ENCODE measurements around the gene CDCA8. TPM values are rescaled to one million over a fixed set of nuclear protein-coding genes. Genes with fewer than 3 reads are reported as not detected.

Gene CDCA8
- total and polyA plus RNA-seq, 2 of the 4 experiments (the other 2 are of a cell fraction): 5.9 to 25.7 TPM

GRCh38 chr1:37731312-37732019, 39.1 kb downstream of the CDCA8 start:
- H2AK9ac ChIP-seq (replicated peaks; ENCODE audit: low read depth, low read length, poor library complexity): no peak overlapping the region
- no peak overlapping the region for H2BK5ac ChIP-seq (ENCODE audit: low read depth, low read length, poor library complexity, severe bottlenecking)
- no peak overlapping the region for H3K4ac ChIP-seq (ENCODE audit: low read depth, low read length)
- H3K79me1 ChIP-seq (ENCODE audit: low read depth in 1 of 2, low read length in 2 of 2): no peaks in the 10 kb centered on the region
- H3K23ac ChIP-seq (ENCODE audit: low read depth, low read length): no peak overlapping the region
- H3K4me3 ChIP-seq (ENCODE audit: insufficient read depth, low read depth, low read length): no peak overlapping the region
- H3K4me1 ChIP-seq (ENCODE audit: control insufficient read depth, insufficient read depth, low read length): no peaks in the 10 kb centered on the region
- H4K5ac ChIP-seq (ENCODE audit: low read depth, low read length): no peak overlapping the region
- H3K56ac ChIP-seq (ENCODE audit: extremely low read depth, insufficient read depth, low read length): no peak overlapping the region
- H3K36me3 ChIP-seq (ENCODE audit: control insufficient read depth, insufficient read depth, low read length): no peaks in the 10 kb centered on the region
- peaks cover 31% of the 10 kb centered on the region for H3K27me3 ChIP-seq (ENCODE audit: control insufficient read depth, insufficient read depth, low read length)
- DNase-seq (no peak), ATAC-seq (ENCODE audit: low read depth) (no peak)
- H3K9ac ChIP-seq (ENCODE audit: low read depth, low read length): no peak overlapping the region
- H3K18ac ChIP-seq (ENCODE audit: low read depth, low read length): no peak overlapping the region
- no peak overlapping the region for H4K8ac ChIP-seq (ENCODE audit: low read depth in 2 of 2, low read length in 2 of 2)
- intact Hi-C loops (cut with micrococcal nuclease) (no loop called here), dilution Hi-C loops (cut with HindIII; ENCODE audit: low sequenced_read_pairs, unreplicated experiment) (no loop called here), in situ Hi-C loops (cut with MboI; ENCODE audit: low sequenced_read_pairs) (no loop called here)
- TF ChIP-seq CTCF (conservative IDR thresholded peaks at IDR 0.05; ENCODE audit: low read depth, low read length): no peak
- no peak for TF ChIP-seq FOS (IDR thresholded peaks at IDR 0.05; ENCODE audit: low read depth, low read length)
- TF ChIP-seq RAD21 (IDR thresholded peaks at IDR 0.05; ENCODE audit: low read length): no peak
- POLR2A ChIA-PET (ENCODE audit: unreplicated experiment): no interaction called here
- H2AFZ ChIP-seq (replicated peaks; ENCODE audit: low read length, poor library complexity): no peak overlapping the region
- CTCF ChIA-PET: no interaction called here
- no peaks in the 10 kb centered on the region for H3K9me1 ChIP-seq (ENCODE audit: insufficient read depth, low read length)
- 85% methylated on average over 5 of the region's 15 CpGs; no CpG with 5 or more reads in 1 of the 2 experiments for whole genome bisulfite sequencing, 2 experiments (ENCODE audit: extremely low coverage in 2 of 2, insufficient read length in 1 of 2)
- no peak overlapping the region for H3K27ac ChIP-seq (ENCODE audit: insufficient read depth, low read length)
- H2BK120ac ChIP-seq (ENCODE audit: low read depth, low read length): no peak overlapping the region
- H3K9me3 ChIP-seq (ENCODE audit: control insufficient read depth, insufficient read depth, low read length): no peaks in the 10 kb centered on the region
- H2BK15ac ChIP-seq (ENCODE audit: low read depth, low read length): no peak overlapping the region
- H3K4me2 ChIP-seq (ENCODE audit: low read depth, low read length): no peak overlapping the region
- H4K91ac ChIP-seq (ENCODE audit: insufficient read depth, low read depth, low read length): no peak overlapping the region
- H2AK5ac ChIP-seq (ENCODE audit: low read depth, low read length): no peak overlapping the region
- no TSS peak for BruUV-seq (replicated peaks)
- H3K14ac ChIP-seq (replicated peaks; ENCODE audit: low read depth, low read length): no peak overlapping the region
- H2BK20ac ChIP-seq (ENCODE audit: low read depth, low read length): no peak overlapping the region
- H4K20me1 ChIP-seq (ENCODE audit: insufficient read depth, low read length): no peaks in the 10 kb centered on the region

Data from IMR-90 (cell line).